MM.1S (cell line): ENCODE results near the gene SEMA3D.

Experiments
- DNase-seq: peaks from one replicate; pipeline ENCODE4 v3.0.0-alpha.2; 2015
- H2AFZ ChIP-seq: fragments of 300-600 bp; sonication (generic); 2 replicates; pipeline ENCODE4 v1.6.0; 2016; ENCODE audit warnings: antibody characterized with exemption, low read length
- H3F3A ChIP-seq: fragments of 300-600 bp; sonication (generic); 2 replicates; pipeline ENCODE4 v1.6.1; 2016; ENCODE audit warnings: mild to moderate bottlenecking, antibody characterized with exemption, low read length, moderate library complexity, mixed read lengths; ENCODE audit not compliant: insufficient read depth
- H3K27ac ChIP-seq: fragments of 300-600 bp; sonication (generic); 2 replicates; pipeline ENCODE4 v1.5.1; 2016; ENCODE audit warnings: mild to moderate bottlenecking, low read length
- H3K27me3 ChIP-seq: fragments of 300-600 bp; sonication (generic); replicated peaks from 2 replicates; pipeline ENCODE4 v1.6.0; 2016; ENCODE audit warnings: low read length; ENCODE audit not compliant: insufficient read depth
- H3K36me3 ChIP-seq: fragments of 300-600 bp; sonication (generic); replicated peaks from 2 replicates; pipeline ENCODE4 v1.6.1; 2016; ENCODE audit warnings: mild to moderate bottlenecking, low read length, mixed read lengths; ENCODE audit not compliant: insufficient read depth
- H3K4me1 ChIP-seq: fragments of 300-600 bp; sonication (generic); 2 replicates; pipeline ENCODE4 v1.6.1; 2016; ENCODE audit warnings: low read length, mixed read lengths
- H3K4me2 ChIP-seq: fragments of 300-600 bp; sonication (generic); 2 replicates; pipeline ENCODE4 v1.6.0; 2016; ENCODE audit warnings: low read depth, low read length
- H3K4me3 ChIP-seq: fragments of 300-600 bp; sonication (generic); 2 replicates; pipeline ENCODE4 v1.5.1; 2016; ENCODE audit warnings: low read length, mixed read lengths
- H3K79me2 ChIP-seq: fragments of 300-600 bp; sonication (generic); 2 replicates; pipeline ENCODE4 v1.6.1; 2016; ENCODE audit warnings: mixed run types, low read length, mixed read lengths
- H3K9ac ChIP-seq: fragments of 300-600 bp; sonication (generic); 2 replicates; pipeline ENCODE4 v1.6.1; 2016; ENCODE audit warnings: low read length, mixed read lengths
- H3K9me2 ChIP-seq: fragments of 300-600 bp; sonication (generic); replicated peaks from 2 replicates; pipeline ENCODE4 v1.6.1; 2016; ENCODE audit warnings: mild to moderate bottlenecking, low read length, mixed read lengths; ENCODE audit not compliant: insufficient read depth
- H3K9me3 ChIP-seq: fragments of 300-600 bp; sonication (generic); replicated peaks from 2 replicates; pipeline ENCODE4 v1.6.1; 2016; ENCODE audit warnings: mild to moderate bottlenecking, low read length, mixed read lengths; ENCODE audit not compliant: insufficient read depth
- H4K20me1 ChIP-seq: fragments of 300-600 bp; sonication (generic); 2 replicates; pipeline ENCODE4 v1.6.1; 2016; ENCODE audit warnings: mild to moderate bottlenecking, low read length, moderate library complexity, mixed read lengths; ENCODE audit not compliant: insufficient read depth
- EZH2 ChIP-seq: fragments of 300-600 bp; sonication (generic); optimal IDR thresholded peaks from 2 replicates; pipeline ENCODE3; 2017; ENCODE audit warnings: low read depth, mild to moderate bottlenecking, antibody characterized with exemption, low read length, mixed read lengths
- EZH2phosphoT487 ChIP-seq: fragments of 300-600 bp; sonication (generic); IDR thresholded peaks from 2 replicates; pipeline ENCODE4 v1.6.1; 2018; ENCODE audit warnings: antibody characterized with exemption, low read length
- TF ChIP-seq, protein P1 (sequence below): fragments of 300-600 bp; sonication (generic); IDR thresholded peaks from 2 replicates; pipeline ENCODE4 v1.5.1; 2016; ENCODE audit warnings: antibody characterized with exemption, low read length, mixed read lengths

SEMA3D gene

DNA sequence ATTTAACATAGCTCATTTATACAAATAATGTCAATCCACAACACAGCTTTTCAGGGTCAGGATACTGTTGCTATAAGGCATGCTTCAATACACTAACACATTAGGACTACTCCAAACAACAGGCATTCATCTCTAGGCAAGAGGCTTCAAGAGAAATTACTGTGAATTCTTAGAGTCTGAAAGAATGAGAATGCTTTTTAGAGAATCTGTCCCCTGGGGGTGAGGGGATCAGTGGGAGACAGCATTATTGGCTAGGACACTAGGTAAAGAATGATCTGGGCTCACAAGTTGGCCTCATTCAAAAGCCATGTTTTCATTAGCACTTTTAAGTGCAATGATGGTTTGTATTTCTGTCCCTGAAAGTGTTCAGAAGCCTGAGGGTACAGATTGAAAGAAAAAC lies 132.6 kb downstream of the SEMA3D start:
- Histone ChIP-seq H3K27me3 (no peaks in the 10 kb centered on the region), H3K9me3 (no peaks in the 10 kb centered on the region), H2AFZ (no peak overlapping the region), H3K27ac (no peak overlapping the region), H3K79me2 (no peaks in the 10 kb centered on the region), H3K4me2 (no peak overlapping the region), H4K20me1 (no peaks in the 10 kb centered on the region), H3K4me1 (no peaks in the 10 kb centered on the region), H3K4me3 (no peak overlapping the region), H3K36me3 (no peaks in the 10 kb centered on the region), H3F3A (no peaks in the 10 kb centered on the region), H3K9ac (no peak overlapping the region), H3K9me2 (no peaks in the 10 kb centered on the region)
- no peak for DNase-seq
- TF ChIP-seq EZH2phosphoT487: no peak
- no peak for TF ChIP-seq EZH2
- TF ChIP-seq, protein P1, sequence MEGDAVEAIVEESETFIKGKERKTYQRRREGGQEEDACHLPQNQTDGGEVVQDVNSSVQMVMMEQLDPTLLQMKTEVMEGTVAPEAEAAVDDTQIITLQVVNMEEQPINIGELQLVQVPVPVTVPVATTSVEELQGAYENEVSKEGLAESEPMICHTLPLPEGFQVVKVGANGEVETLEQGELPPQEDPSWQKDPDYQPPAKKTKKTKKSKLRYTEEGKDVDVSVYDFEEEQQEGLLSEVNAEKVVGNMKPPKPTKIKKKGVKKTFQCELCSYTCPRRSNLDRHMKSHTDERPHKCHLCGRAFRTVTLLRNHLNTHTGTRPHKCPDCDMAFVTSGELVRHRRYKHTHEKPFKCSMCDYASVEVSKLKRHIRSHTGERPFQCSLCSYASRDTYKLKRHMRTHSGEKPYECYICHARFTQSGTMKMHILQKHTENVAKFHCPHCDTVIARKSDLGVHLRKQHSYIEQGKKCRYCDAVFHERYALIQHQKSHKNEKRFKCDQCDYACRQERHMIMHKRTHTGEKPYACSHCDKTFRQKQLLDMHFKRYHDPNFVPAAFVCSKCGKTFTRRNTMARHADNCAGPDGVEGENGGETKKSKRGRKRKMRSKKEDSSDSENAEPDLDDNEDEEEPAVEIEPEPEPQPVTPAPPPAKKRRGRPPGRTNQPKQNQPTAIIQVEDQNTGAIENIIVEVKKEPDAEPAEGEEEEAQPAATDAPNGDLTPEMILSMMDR: no peak

DNA sequence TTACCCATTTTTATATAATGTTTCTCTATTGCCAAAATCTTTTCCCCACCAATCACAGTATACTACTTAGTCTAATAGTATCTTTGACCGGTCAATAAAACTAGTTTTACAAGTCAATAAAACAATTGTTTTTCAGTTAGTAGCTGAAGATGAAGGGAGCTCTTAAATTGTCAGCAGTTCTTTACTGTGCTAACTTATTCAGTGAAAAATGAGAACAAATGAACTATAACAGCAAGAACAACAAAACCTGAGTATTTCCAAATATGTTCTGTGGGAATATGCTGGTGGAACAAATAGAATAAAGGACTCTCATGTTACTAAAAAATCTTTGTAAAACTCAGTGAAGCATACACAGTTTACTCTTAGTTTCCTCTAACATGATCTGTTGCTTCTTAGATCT lies 134.0 kb downstream of the SEMA3D start:
- DNase-seq: no peak
- no peaks in the 10 kb centered on the region for H3K79me2 ChIP-seq
- H3K9ac ChIP-seq: no peak overlapping the region
- no peak overlapping the region for H3K27ac ChIP-seq
- H3K36me3 ChIP-seq: no peaks in the 10 kb centered on the region
- TF ChIP-seq EZH2phosphoT487 (no peak), EZH2 (no peak)
- TF ChIP-seq, protein P1: no peak
- no peaks in the 10 kb centered on the region for H3K4me1 ChIP-seq
- no peaks in the 10 kb centered on the region for H3K9me2 ChIP-seq
- H4K20me1 ChIP-seq: no peaks in the 10 kb centered on the region
- H3K4me2 ChIP-seq: no peak overlapping the region
- H3K4me3 ChIP-seq: no peak overlapping the region
- no peaks in the 10 kb centered on the region for H3K27me3 ChIP-seq
- H2AFZ ChIP-seq: no peak overlapping the region
- no peaks in the 10 kb centered on the region for H3K9me3 ChIP-seq
- no peaks in the 10 kb centered on the region for H3F3A ChIP-seq

DNA sequence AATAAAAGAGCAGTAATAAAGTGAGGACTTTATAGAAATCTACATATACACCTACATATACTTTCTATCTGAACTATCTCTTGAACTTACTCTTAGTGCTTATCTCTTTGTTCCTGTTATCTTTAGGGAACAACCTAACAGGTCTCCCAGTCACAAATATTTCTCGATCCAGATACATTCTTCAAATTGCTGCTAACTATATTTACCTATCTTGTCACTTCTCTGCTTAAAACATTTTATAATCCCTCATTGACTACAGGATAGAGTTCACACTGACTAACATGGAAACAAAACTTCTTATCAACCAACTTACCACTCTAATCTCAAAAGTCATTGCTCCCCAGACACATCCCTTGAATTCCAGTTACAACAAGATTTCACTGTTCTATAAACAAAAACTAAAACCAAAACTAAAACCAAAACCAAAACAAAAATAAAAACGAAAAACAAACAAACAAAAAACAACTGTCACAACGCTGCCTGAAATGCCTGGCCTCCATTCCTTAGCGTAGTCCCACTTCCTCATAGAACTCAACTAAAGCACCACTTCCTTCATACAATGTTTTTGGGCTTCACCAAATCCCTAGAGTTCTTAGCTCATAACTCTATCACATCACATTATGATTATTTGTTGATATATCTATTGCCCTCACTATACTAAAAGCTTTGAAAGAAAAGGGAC lies 134.7 kb downstream of the SEMA3D start:
- no peak overlapping the region for H3K27ac ChIP-seq
- no peaks in the 10 kb centered on the region for H3K4me1 ChIP-seq
- no peak for DNase-seq
- no peak overlapping the region for H3K4me3 ChIP-seq
- H3K9ac ChIP-seq: no peak overlapping the region
- H4K20me1 ChIP-seq: no peaks in the 10 kb centered on the region
- no peaks in the 10 kb centered on the region for H3K27me3 ChIP-seq
- H3K9me3 ChIP-seq: no peaks in the 10 kb centered on the region
- H2AFZ ChIP-seq: no peak overlapping the region
- H3K79me2 ChIP-seq: no peaks in the 10 kb centered on the region
- no peak overlapping the region for H3K4me2 ChIP-seq
- no peaks in the 10 kb centered on the region for H3F3A ChIP-seq
- no peak for TF ChIP-seq EZH2phosphoT487
- TF ChIP-seq, protein P1: no peak
- TF ChIP-seq EZH2: no peak
- H3K9me2 ChIP-seq: no peaks in the 10 kb centered on the region
- no peaks in the 10 kb centered on the region for H3K36me3 ChIP-seq
